Measurements from ENCODE around the gene MRPL2. TPM values are rescaled to one million over a fixed set of nuclear protein-coding genes. Genes with fewer than 3 reads are reported as not detected.

Gene MRPL2
- total and polyA plus RNA-seq, 2 of the 8 experiments (the other 6 are each of a cell fraction or from before 2014, with no cell fraction given), result 58.7 to 99.9 TPM

DNA sequence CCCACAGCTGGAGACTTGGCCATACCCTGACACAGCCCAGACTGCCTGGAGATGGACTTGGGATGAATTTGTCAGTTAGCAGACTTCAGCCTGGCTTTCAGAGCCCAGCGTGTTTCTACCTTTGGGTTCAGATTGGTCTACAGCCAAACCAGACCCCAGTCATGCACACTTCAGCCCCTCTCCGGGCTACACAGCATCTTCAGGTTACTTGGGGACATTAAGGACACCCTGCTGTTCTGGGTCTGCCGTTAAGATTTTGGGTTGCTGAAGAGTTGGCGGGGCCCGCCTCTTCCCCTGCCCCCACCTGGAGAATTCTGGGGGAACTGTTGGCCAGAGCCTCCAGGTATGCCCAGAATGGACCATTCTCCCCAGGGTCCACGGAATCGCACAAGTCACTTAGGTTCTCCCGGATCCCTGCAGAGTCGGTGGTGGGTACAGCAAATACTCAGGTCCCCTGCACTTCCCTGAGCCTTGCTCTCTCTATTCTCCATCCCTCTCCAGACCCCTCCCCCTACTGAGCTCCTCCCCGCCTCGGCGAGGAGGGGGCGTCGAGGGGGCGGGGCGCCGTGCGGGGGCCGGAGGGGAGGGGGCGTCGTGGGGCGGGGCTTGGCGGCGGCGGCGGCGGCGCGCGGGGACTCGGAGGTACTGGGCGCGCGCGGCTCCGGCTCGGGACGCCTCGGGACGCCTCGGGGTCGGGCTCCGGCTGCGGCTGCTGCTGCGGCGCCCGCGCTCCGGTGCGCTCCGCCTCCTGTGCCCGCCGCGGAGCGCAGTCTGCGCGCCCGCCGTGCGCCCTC lies 16.6 kb upstream of the MRPL2 start, which contains the start of gene PTK7:
PTK7 (plus strand) TSS at position 645 of the 794 bp plus-strand sequence. CDS start 175 bp downstream, outside the sequence.
- 10% methylated on average over 9 of the region's 60 CpGs; no CpG with 5 or more reads in 1 of the 2 experiments for WGBS, 2 experiments (ENCODE audit: extremely low coverage in 1 of 2, insufficient coverage in 1 of 2, insufficient read length in 1 of 2, insufficient replicate concordance in 2 of 2, low coverage in 1 of 2, low lambda C conversion rate in 2 of 2, missing lambda C conversion rate in 1 of 2)
- TF ChIP-seq EGR1 (IDR thresholded peaks at IDR 0.05; ENCODE audit: borderline replicate concordance, low read depth, low read length), result peak; percentile 91
- TF ChIP-seq ASH2L (IDR thresholded peaks at IDR 0.05; ENCODE audit: low read length), result peak; percentile 81
- TF ChIP-seq POLR2AphosphoS5 (IDR thresholded peaks at IDR 0.05; ENCODE audit: low read depth, low read length), result 0 out of 2 replicates have a peak, but pooled peaks have one; percentile 23
- TF ChIP-seq TAF1 (IDR thresholded peaks at IDR 0.05; ENCODE audit: low read depth, low read length), result peak; percentile 47; the same call in 1 of the 2 replicates
- peak; percentile 8 for TF ChIP-seq NANOG (IDR thresholded peaks at IDR 0.05; ENCODE audit: insufficient read depth, low read depth, low read length, poor library complexity, severe bottlenecking)
- peak; percentile 66 for TF ChIP-seq CTBP2 (IDR thresholded peaks at IDR 0.05; ENCODE audit: borderline replicate concordance, insufficient read depth, insufficient read length, low read length)
- TF ChIP-seq KDM1A (IDR thresholded peaks at IDR 0.05; ENCODE audit: borderline replicate concordance, low read length), result peak; percentile 37; the same call in 1 of the 2 replicates
- no peak for TF ChIP-seq JUND (IDR thresholded peaks at IDR 0.05; ENCODE audit: low read length)
- no peak for TF ChIP-seq SAP30 (IDR thresholded peaks at IDR 0.05; ENCODE audit: insufficient read depth, insufficient replicate concordance, low read length)
- no peak for TF ChIP-seq PHF8 (conservative IDR thresholded peaks at IDR 0.05; ENCODE audit: low read depth, low read length)

More for the DNA sequence above, 16.6 kb upstream of the MRPL2 start, which contains the start of gene PTK7:
- Histone ChIP-seq H3K36me3 (ENCODE audit: control insufficient read depth in 2 of 4, insufficient read depth in 4 of 4, low read length in 3 of 4) (peaks cover 0 to 2% (median 0%) of the 10 kb centered on the region in 4 experiments; a peak in 2 of 8 replicates), H3K14ac (ENCODE audit: insufficient read length) (no peak within 1 kb of the TSS), H3K27me3 (replicated peaks in 1 of 4; ENCODE audit: control insufficient read depth in 3 of 4, extremely low read depth in 1 of 4, insufficient read depth in 3 of 4, low read length in 3 of 4) (0 out of 7 replicates have a peak, but pooled peaks cover 0 to 2% (median 0%) of the 10 kb centered on the region in 4 experiments), H4K91ac (replicated peaks; ENCODE audit: insufficient read length, low read length) (peak within 1 kb of the TSS; percentile 45), H2AFZ (ENCODE audit: low read length) (no peak within 1 kb of the TSS; the same call in 1 of the 2 replicates), H3K23me2 (ENCODE audit: low read depth, low read length) (peaks cover 10% of the 10 kb centered on the region; the same call in 1 of the 2 replicates), H3K4me3 (ENCODE audit: extremely low read depth in 1 of 4, insufficient read depth in 2 of 4, low read depth in 3 of 4, low read length in 4 of 4) (peak within 1 kb of the TSS; percentile 84 to 95 (median 94)), H2BK12ac (ENCODE audit: low read depth, low read length) (peak within 1 kb of the TSS; percentile 87; the same call in 1 of the 2 replicates), H3K4me2 (ENCODE audit: insufficient read depth in 1 of 2, low read depth in 2 of 2, low read length in 2 of 2) (peak within 1 kb of the TSS; percentile 68 to 76), H4K5ac (ENCODE audit: insufficient read length, low read depth, low read length) (peak within 1 kb of the TSS; percentile 42), H3K79me2 (ENCODE audit: control insufficient read depth in 1 of 2, insufficient read depth in 2 of 2, low read length in 2 of 2) (peaks cover 12 to 41% of the 10 kb centered on the region in 2 experiments), H4K8ac (ENCODE audit: extremely low read depth, insufficient read depth, low read length) (peak within 1 kb of the TSS; percentile 69), H3K18ac (ENCODE audit: extremely low read depth, low read length) (peak within 1 kb of the TSS; percentile 71), H2BK120ac (replicated peaks; ENCODE audit: low read depth, low read length) (peak within 1 kb of the TSS; percentile 93), H2AK5ac (ENCODE audit: low read depth, low read length) (peak within 1 kb of the TSS; percentile 84; the same call in 1 of the 2 replicates), H3K4ac (replicated peaks; ENCODE audit: insufficient read length, low read depth, low read length) (peak within 1 kb of the TSS; percentile 10), H2BK20ac (ENCODE audit: low read length) (peak within 1 kb of the TSS; percentile 93; the same call in 1 of the 2 replicates), H3K23ac (ENCODE audit: insufficient read length) (no peak within 1 kb of the TSS), H3K9me3 (ENCODE audit: insufficient read depth in 2 of 2, low read depth in 1 of 2, low read length in 1 of 2) (no peaks in the 10 kb centered on the region), H3K9ac (replicated peaks in 1 of 4; ENCODE audit: extremely low read depth in 1 of 4, low read depth in 3 of 4, low read length in 3 of 4) (peak within 1 kb of the TSS; percentile 72 to 88 (median 81)), H3K79me1 (ENCODE audit: low read depth, low read length) (peaks cover 9% of the 10 kb centered on the region), H2BK5ac (ENCODE audit: low read depth, low read length) (peak within 1 kb of the TSS; percentile 78; the same call in 1 of the 2 replicates), H3K56ac (replicated peaks; ENCODE audit: insufficient read length, low read depth, low read length) (peak within 1 kb of the TSS; percentile 81), H3K4me1 (replicated peaks in 1 of 4; ENCODE audit: control insufficient read depth in 3 of 4, insufficient read depth in 4 of 4, low read length in 3 of 4) (peaks cover 6 to 17% (median 12%) of the 10 kb centered on the region in 4 experiments; a peak in 6 of 7 replicates), H4K20me1 (replicated peaks in 1 of 2; ENCODE audit: control insufficient read depth in 1 of 2, insufficient read depth in 2 of 2, low read length in 2 of 2) (peaks cover 7 to 12% of the 10 kb centered on the region in 2 experiments), H3K27ac (ENCODE audit: low read depth, low read length) (peak within 1 kb of the TSS; percentile 77; the same call in 1 of the 2 replicates), H2BK15ac (ENCODE audit: low read length) (0 out of 2 replicates have a peak within 1 kb of the TSS, but pooled peaks have one; percentile 72)
- FAIRE-seq (no peak), DNase-seq (ENCODE audit: low read depth in 1 of 2, low spot score in 2 of 2) (peak in 1 of 2 experiments; percentile 88)
- CTCF ChIA-PET (ENCODE audit: partially characterized antibody), result interaction anchor here (1.0 to 4.8 kb wide), 9 partner anchors 12 to 71 kb away, joined by 3 to 40 read pairs (median 11); partner anchors contain the start of genes KLHDC3 and MEA1
- POLR2A ChIA-PET (ENCODE audit: partially characterized antibody), result interaction anchor here (0.8 to 5.0 kb wide), 21 partner anchors 8 to 171 kb away, joined by 3 to 43 read pairs (median 7); partner anchors contain the start of genes CNPY3, CUL7, CUL9 and KLC4
